ENCODE results near the gene PRDM16.

Gene PRDM16

DNA sequence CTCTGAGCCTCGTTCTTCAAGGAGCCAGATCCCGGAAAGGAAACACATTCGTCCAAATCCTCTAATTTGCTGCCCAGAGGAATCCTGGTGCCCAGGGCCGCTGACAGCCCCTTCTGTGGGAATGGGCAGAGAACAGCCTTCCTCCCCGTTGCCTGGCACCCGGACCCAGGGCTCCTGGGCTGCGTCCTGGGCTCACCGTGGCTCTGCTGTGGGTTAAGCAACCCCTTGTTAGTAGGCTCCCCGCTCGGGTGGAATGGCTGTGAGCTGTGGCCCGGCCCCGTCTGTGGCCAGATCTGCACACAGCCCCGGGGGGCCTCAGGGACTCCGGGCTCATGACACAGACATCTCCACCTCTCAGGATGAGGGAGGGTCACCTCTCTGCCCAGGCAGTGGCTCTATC lies 262.6 kb downstream of the PRDM16 start:
- H3K4me3 ChIP-seq (ENCODE audit: low read length) = no peak overlapping the region
- H3K9me3 ChIP-seq (ENCODE audit: insufficient read depth, low read depth, low read length) = peaks cover 4% of the 10 kb centered on the region; the same call in 1 of the 2 replicates
- no peaks in the 10 kb centered on the region for H3K36me3 ChIP-seq (ENCODE audit: insufficient read depth, low read length)
- no peaks in the 10 kb centered on the region for H3K27me3 ChIP-seq (ENCODE audit: insufficient read depth, low read length)
- no peak overlapping the region for H3K27ac ChIP-seq (ENCODE audit: low read depth, low read length)
- WGBS = 90% methylated on average over 14 of the region's 14 CpGs
- no peak overlapping the region for H3K9ac ChIP-seq (ENCODE audit: low read depth, low read length)
- H3K4me1 ChIP-seq (ENCODE audit: insufficient read depth, low read length) = no peaks in the 10 kb centered on the region

GRCh38 chr1:3332043-3332442 lies 263.0 kb downstream of the PRDM16 start:
- H3K36me3 ChIP-seq (ENCODE audit: insufficient read depth, low read length) = no peaks in the 10 kb centered on the region
- H3K9me3 ChIP-seq (ENCODE audit: insufficient read depth, low read depth, low read length) = peaks cover 7% of the 10 kb centered on the region; the same call in 1 of the 2 replicates
- 95% methylated on average over 14 of the region's 18 CpGs for WGBS
- H3K27ac ChIP-seq (ENCODE audit: low read depth, low read length) = no peak overlapping the region
- no peak overlapping the region for H3K9ac ChIP-seq (ENCODE audit: low read depth, low read length)
- H3K27me3 ChIP-seq (ENCODE audit: insufficient read depth, low read length) = no peaks in the 10 kb centered on the region
- no peak overlapping the region for H3K4me3 ChIP-seq (ENCODE audit: low read length)
- no peaks in the 10 kb centered on the region for H3K4me1 ChIP-seq (ENCODE audit: insufficient read depth, low read length)

DNA sequence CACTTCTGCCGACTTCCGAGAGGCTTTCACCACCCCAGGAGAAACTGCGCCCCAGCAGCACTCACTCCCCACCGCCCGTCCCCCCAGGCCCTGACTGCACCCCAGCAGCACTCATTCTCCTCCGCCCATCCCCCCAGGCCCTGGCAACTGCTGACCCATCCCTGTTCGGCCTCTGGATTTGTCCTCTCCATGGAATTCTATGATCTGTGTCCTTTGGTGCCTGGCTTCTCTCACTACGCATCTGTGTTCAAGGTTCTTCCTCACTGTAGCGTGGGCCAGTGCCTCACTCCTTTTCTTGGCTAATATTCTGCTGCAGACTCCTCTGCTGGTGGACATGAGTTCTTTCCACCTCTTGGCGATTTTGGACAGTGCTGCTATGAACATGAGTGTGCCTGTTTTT lies 263.7 kb downstream of the PRDM16 start:
- no peak overlapping the region for H3K27ac ChIP-seq (ENCODE audit: low read depth, low read length)
- 92% methylated on average over 10 of the region's 10 CpGs for WGBS
- no peak overlapping the region for H3K4me3 ChIP-seq (ENCODE audit: low read length)
- no peaks in the 10 kb centered on the region for H3K27me3 ChIP-seq (ENCODE audit: insufficient read depth, low read length)
- no peak overlapping the region for H3K9ac ChIP-seq (ENCODE audit: low read depth, low read length)
- H3K36me3 ChIP-seq (ENCODE audit: insufficient read depth, low read length) = no peaks in the 10 kb centered on the region
- H3K9me3 ChIP-seq (ENCODE audit: insufficient read depth, low read depth, low read length) = peaks cover 7% of the 10 kb centered on the region; the same call in 1 of the 2 replicates
- H3K4me1 ChIP-seq (ENCODE audit: insufficient read depth, low read length) = no peaks in the 10 kb centered on the region

DNA sequence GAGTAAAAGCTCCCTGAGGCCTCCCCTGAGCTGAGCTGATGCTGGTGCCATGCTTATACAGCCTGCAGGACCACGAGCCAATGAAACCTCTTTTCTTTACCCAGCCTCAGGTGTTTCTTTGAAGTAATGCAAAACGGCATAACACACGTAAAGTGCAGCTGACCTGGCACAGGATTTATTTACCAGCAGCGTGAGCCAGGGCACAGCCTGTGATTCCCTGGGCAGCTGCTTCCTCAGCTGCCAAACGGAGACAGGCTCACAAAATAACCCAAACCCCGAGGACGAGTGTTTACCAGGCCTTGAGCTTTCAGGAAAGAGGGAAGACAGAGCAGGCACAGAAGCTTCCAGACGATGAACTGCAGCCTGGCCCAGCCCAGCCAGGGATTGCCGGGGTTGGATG lies 264.9 kb downstream of the PRDM16 start:
- Histone ChIP-seq H3K9ac (ENCODE audit: low read depth, low read length) (no peak overlapping the region), H3K27ac (ENCODE audit: low read depth, low read length) (no peak overlapping the region), H3K4me1 (ENCODE audit: insufficient read depth, low read length) (no peaks in the 10 kb centered on the region), H3K4me3 (ENCODE audit: low read length) (no peak overlapping the region), H3K36me3 (ENCODE audit: insufficient read depth, low read length) (no peaks in the 10 kb centered on the region), H3K27me3 (ENCODE audit: insufficient read depth, low read length) (no peaks in the 10 kb centered on the region), H3K9me3 (ENCODE audit: insufficient read depth, low read depth, low read length) (peaks cover 7% of the 10 kb centered on the region; the same call in 1 of the 2 replicates)
- 91% methylated on average over 9 of the region's 9 CpGs for WGBS

GRCh38 chr1:3334366-3334765 lies 265.4 kb downstream of the PRDM16 start:
- Histone ChIP-seq H3K36me3 (ENCODE audit: insufficient read depth, low read length) (no peaks in the 10 kb centered on the region), H3K9ac (ENCODE audit: low read depth, low read length) (no peak overlapping the region), H3K4me1 (ENCODE audit: insufficient read depth, low read length) (no peaks in the 10 kb centered on the region), H3K27ac (ENCODE audit: low read depth, low read length) (no peak overlapping the region), H3K9me3 (ENCODE audit: insufficient read depth, low read depth, low read length) (peaks cover 7% of the 10 kb centered on the region; the same call in 1 of the 2 replicates), H3K27me3 (ENCODE audit: insufficient read depth, low read length) (no peaks in the 10 kb centered on the region), H3K4me3 (ENCODE audit: low read length) (no peak overlapping the region)
- WGBS = 92% methylated on average over 7 of the region's 7 CpGs

- H3K4me1 ChIP-seq (ENCODE audit: insufficient read depth, low read length) = no peaks in the 10 kb centered on the region
- no peak overlapping the region for H3K9ac ChIP-seq (ENCODE audit: low read depth, low read length)
- no peak overlapping the region for H3K27ac ChIP-seq (ENCODE audit: low read depth, low read length)
- WGBS = 82% methylated on average over 15 of the region's 15 CpGs
- peaks cover 7% of the 10 kb centered on the region; the same call in 1 of the 2 replicates for H3K9me3 ChIP-seq (ENCODE audit: insufficient read depth, low read depth, low read length)
- H3K27me3 ChIP-seq (ENCODE audit: insufficient read depth, low read length) = no peaks in the 10 kb centered on the region
- H3K36me3 ChIP-seq (ENCODE audit: insufficient read depth, low read length) = no peaks in the 10 kb centered on the region
- no peak overlapping the region for H3K4me3 ChIP-seq (ENCODE audit: low read length)
Measured at GRCh38 chr1:3335754-3336640, 267.0 kb downstream of the PRDM16 start.

DNA sequence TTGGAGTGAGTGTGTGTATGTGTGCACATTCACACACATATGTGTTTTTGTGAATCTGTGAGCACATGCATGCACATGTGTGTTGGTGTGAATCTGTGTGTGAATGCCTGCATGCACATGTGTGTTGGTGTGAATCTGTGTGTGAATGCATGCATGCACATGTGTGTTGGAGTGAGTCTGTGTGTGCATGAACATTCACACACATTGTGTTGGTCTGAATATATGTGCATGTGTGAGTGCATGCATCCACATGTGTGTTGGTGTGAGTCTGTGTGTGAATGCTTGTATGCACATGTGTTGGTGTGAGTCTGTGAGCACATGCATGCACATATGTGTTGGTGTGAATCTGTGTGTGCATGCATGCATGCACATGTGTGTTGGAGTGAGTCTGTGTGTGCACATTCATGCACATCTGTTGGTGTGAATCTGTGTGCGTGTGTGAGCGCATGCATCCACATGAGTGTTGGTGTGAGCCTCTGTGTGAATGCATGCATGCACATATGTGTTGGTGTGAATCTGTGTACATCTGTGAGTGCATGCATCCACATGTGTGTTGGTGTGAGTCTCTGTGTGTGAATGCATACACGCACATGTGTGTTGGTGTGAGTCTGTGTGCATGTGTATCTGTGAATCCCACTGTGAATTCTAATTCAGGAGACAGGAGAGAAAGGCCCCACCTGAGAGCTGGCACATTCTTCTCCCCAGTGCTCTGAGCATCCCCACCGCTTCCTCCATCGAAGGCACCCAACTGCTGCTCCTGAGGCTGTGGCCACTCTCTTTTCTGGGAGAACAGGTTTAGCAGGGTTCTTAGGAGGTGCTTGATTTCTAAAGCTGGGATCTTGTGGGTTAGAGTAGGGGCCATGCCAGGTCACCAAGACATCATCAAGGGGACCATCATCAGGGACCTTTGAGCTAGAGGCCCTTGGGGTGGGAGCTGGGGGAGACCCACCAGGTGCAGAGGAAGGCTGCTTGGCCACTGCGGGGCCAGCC lies 267.9 kb downstream of the PRDM16 start:
- no peaks in the 10 kb centered on the region for H3K27me3 ChIP-seq (ENCODE audit: insufficient read depth, low read length)
- H3K9ac ChIP-seq (ENCODE audit: low read depth, low read length) = no peak overlapping the region
- no peak overlapping the region for H3K27ac ChIP-seq (ENCODE audit: low read depth, low read length)
- H3K4me3 ChIP-seq (ENCODE audit: low read length) = no peak overlapping the region
- H3K36me3 ChIP-seq (ENCODE audit: insufficient read depth, low read length) = no peaks in the 10 kb centered on the region
- peaks cover 7% of the 10 kb centered on the region; the same call in 1 of the 2 replicates for H3K9me3 ChIP-seq (ENCODE audit: insufficient read depth, low read depth, low read length)
- 81% methylated on average over 6 of the region's 6 CpGs for WGBS
- H3K4me1 ChIP-seq (ENCODE audit: insufficient read depth, low read length) = no peaks in the 10 kb centered on the region

DNA sequence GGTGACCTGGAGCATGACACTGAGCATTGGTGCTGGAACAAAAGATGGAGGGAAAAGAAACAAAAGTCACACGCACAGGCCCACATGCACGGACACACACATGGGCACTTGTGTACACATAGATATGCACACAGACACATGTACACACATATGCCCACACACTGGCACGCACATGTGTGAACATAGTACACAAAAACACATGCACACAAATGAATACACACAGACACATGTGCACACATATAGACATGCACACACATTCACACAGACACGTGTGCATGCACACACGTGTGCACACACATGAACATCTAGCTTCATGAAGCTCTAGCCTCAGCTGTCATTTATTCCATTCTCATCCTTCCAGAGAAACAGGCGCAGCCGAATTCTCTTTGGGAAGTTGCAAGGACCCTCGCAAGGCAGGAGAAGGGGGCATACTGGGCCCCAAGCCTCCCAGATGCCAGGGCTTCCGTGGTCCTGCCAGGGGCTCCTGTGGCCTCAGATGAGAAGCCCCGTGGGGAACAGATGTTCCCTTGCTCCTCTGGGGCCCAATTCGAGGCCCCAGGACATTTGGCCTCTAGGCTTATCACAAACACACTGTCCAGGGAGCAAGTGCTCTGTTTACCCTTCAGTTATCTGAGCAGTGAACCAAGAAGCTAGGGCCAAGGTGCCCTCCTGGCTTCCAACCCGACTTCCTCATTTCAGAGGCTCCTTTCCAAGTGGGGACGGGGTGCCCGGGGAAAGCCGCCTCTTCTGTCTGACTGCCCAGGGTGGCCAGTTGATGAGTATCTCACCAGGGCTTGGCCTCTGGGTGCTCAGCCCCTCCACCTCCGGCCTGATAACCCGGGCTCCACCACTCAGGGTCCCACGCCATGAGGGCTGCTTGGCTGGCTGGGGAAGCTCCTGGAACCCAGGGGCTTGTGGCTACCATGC lies 269.1 kb downstream of the PRDM16 start:
- Histone ChIP-seq H3K4me1 (ENCODE audit: insufficient read depth, low read length) (no peaks in the 10 kb centered on the region), H3K36me3 (ENCODE audit: insufficient read depth, low read length) (no peaks in the 10 kb centered on the region), H3K27ac (ENCODE audit: low read depth, low read length) (no peak overlapping the region), H3K9ac (ENCODE audit: low read depth, low read length) (no peak overlapping the region), H3K4me3 (ENCODE audit: low read length) (no peak overlapping the region), H3K27me3 (ENCODE audit: insufficient read depth, low read length) (no peaks in the 10 kb centered on the region), H3K9me3 (ENCODE audit: insufficient read depth, low read depth, low read length) (peaks cover 7% of the 10 kb centered on the region; the same call in 1 of the 2 replicates)
- WGBS = 93% methylated on average over 18 of the region's 18 CpGs

DNA sequence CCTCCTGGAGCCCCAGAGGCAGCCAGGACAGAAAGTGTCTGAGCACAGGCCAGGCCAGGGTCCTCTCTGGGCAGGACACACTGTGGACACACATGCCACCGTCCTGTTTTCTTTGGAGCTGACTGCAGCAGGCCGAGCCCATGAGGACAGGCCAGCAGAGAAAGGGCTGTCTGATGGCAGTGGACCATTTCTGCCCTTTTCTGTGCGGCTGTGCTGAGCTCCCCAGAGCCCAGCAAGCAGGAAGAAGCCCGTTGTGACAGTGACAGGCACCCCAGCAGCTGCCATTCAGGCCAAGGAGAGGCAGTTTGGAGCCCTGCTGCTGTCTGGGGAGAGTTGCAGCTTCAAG lies 269.7 kb downstream of the PRDM16 start:
- Histone ChIP-seq H3K4me3 (ENCODE audit: low read length) (no peak overlapping the region), H3K27me3 (ENCODE audit: insufficient read depth, low read length) (no peaks in the 10 kb centered on the region), H3K36me3 (ENCODE audit: insufficient read depth, low read length) (no peaks in the 10 kb centered on the region), H3K9ac (ENCODE audit: low read depth, low read length) (no peak overlapping the region), H3K4me1 (ENCODE audit: insufficient read depth, low read length) (no peaks in the 10 kb centered on the region), H3K27ac (ENCODE audit: low read depth, low read length) (no peak overlapping the region), H3K9me3 (ENCODE audit: insufficient read depth, low read depth, low read length) (peaks cover 7% of the 10 kb centered on the region; the same call in 1 of the 2 replicates)
- 79% methylated on average over 4 of the region's 4 CpGs for WGBS

- Histone ChIP-seq H3K9me3 (ENCODE audit: insufficient read depth, low read depth, low read length) (peaks cover 18% of the 10 kb centered on the region), H3K36me3 (ENCODE audit: insufficient read depth, low read length) (no peaks in the 10 kb centered on the region), H3K27ac (ENCODE audit: low read depth, low read length) (no peak overlapping the region), H3K4me1 (ENCODE audit: insufficient read depth, low read length) (no peaks in the 10 kb centered on the region), H3K27me3 (ENCODE audit: insufficient read depth, low read length) (no peaks in the 10 kb centered on the region), H3K4me3 (ENCODE audit: low read length) (no peak overlapping the region), H3K9ac (ENCODE audit: low read depth, low read length) (no peak overlapping the region)
- WGBS = 91% methylated on average over 12 of the region's 12 CpGs
Measured at GRCh38 chr1:3339856-3340255, 270.9 kb downstream of the PRDM16 start.

Data from HUES64 (cell line).